HG03097 (cell line): ENCODE measurements around the gene ZNF655.
"Not testable (repeated sequence)": the region's sequence is repeated elsewhere in the genome, so short reads cannot be mapped to it uniquely, and the experiment has no call there.

Experiments
- ATAC-seq: cut with Tn5 transposase; IDR thresholded peaks from one replicate; pipeline ENCODE4 v1.9.1; 2021; ENCODE audit not compliant: unreplicated experiment, low FRiP score

ZNF655 gene

GRCh38 chr7:99559175-99559915 is 903 bp downstream of the ZNF655 start:
- no peak for ATAC-seq

GRCh38 chr7:99560834-99561736 is 2.6 kb downstream of the ZNF655 start:
- no peak for ATAC-seq

DNA sequence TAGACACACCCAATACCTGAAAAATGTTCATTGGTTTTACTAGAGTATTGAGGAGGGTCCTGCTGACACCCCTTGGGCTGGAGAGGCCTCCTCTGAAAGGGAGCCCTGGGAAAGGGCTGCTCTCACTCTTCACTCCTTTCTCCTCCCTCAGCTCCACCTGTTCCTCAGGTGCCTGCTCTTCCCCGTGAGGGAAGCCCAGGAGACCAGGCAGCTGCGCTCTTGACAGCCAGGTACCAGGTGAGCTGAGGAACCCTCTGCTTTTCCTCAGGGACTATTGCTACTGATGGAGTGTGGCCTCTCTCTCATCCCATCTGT is 3.3 kb downstream of the ZNF655 start:
- no peak for ATAC-seq

DNA sequence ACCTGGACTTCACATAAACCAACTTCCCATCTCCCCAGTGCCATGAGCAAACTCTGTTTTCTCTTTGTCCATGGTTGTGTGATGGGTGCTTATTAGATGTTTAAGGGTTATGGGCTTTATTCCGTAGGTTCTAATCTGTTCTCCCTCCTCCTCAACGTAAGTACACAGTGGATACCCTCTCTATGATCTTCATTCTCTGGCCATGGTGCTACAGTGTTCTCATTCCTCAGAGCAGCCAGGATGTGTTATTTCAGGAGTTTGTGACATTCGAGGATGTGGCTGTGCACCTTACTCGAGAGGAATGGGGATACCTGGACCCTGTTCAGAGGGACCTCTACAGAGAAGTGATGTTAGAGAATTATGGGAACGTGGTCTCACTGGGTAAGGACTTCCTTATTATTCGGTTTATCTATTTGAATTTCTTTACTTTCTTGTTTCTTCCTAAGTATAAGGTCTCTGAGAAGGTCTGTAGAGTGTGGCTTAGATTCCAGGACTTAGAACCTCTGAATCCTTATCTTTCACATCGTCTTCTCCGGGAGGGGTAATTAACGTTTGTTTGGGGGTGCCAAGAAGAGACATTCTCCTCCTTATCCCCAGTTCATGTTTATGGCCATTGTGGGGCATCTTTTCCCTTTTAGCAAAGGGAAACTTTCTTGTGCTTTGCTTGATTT is 3.8 kb downstream of the ZNF655 start:
- no peak for ATAC-seq

DNA sequence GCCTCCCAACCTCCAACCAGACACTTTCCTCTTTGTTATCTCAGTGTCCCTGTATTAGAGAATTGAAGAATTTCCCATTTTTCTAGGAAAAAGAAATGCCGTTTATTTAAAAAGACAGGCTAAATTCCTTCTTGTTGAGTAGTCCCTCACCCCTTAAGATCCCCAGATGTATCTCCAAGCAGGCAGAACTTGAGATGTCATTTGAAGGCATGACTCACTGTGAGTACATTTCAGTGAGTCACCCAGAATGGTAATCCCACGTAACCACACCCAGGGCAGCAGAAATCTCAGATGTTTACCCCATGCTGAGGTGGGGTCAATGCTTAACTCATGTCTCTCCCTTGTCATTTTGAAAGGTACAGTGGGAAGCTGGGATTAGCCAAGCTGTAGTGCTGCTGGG is 4.4 kb downstream of the ZNF655 start:
- ATAC-seq, result no peak

GRCh38 chr7:99563650-99564049 is 5.2 kb downstream of the ZNF655 start:
- no peak for ATAC-seq

- ATAC-seq, result not testable (repeated sequence)
These were observed 10.3 kb downstream of the ZNF655 start for GRCh38 chr7:99568770-99569169.

DNA sequence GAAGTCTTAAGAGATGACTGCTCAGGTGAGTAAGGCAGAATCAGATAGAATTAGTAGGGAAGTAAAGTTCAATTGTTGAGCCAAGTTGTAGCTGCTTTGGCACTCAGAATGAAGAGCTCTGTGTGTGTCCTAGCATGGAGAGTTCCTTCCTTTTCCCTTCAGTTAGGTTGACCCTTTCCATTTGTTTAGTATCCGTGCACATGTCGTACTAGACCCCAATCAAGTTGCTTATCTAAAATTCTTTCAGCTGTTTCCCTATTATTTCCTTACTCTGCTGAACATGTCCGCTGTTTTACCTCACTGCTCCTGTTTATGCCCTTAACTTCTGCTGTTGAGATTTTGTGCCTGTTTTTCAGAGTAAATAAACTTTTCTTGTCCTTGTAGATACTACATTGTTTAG is 13.3 kb downstream of the ZNF655 start:
- ATAC-seq, result no peak

DNA sequence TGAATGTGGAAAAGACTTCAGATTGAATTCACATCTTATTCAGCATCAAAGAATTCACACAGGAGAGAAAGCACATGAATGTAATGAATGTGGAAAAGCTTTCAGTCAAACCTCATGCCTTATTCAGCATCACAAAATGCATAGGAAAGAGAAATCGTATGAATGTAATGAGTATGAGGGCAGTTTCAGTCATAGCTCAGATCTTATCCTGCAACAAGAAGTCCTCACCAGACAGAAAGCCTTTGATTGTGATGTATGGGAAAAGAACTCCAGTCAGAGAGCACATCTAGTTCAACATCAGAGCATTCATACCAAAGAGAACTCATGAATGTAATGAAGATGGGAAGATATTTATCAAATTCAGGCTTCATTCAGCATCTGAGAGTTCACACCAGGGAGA is 14.8 kb downstream of the ZNF655 start:
- no peak for ATAC-seq

DNA sequence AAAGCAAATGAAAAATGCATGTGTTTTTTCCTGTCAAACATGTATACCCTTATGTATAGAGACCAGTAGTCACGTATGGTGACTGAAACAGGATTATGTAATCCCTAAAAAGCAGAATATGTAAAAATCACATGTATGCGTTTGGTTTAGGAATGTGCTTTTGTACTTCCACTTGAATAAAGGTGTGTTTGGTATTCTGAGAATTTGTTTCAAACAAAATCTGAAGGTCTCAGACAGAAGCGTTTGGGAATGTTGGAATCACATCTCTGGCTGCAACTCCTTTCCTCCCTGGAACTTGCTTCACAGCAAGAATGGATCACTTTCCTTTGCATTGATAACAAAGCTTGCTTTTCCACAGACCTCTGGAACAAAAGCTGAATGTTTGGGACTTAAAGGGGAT is 17.8 kb downstream of the ZNF655 start:
- ATAC-seq, result no peak

GRCh38 chr7:99579281-99579955 is 21.0 kb downstream of the ZNF655 start:
- no peak for ATAC-seq

DNA sequence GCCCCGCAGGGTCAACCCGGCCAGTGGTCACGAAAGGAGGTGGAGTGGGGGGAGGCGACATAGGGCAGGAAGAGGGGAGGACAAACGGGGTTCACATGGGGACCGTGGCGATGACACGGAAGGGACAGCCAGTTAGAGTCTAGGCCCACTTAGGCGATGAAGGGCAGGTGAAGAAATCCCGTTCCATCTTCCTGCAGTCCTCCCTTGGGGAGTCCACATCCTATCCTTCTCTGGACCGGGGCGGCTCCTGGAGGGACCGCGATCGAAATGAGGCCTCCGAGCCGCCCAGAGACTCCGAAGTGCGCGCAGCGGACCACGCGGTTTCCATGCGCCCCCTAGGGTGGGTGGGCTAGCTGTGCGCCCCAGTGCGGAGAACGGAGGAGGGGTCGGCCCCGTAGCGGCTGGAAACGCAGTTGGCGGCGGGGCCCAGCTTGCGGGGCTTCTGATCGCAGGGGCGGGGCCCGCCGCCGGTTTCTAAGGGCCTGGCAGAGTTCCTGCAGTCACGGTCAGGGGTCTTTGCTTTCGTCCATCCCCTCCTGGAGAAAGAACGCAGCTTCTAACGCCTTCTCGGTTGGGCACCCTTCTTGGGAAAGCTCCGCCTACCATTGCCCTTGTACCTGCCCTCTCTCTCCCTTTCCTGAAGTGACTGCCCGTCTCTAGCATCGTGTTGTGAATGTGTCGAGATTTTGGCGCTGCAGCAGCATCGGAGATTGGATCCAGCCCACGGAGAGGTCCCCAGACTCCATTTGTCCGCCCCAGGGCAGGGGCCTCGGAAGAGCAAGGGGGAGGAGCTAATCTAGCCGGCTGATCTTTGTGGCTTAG is 21.7 kb downstream of the ZNF655 start:
- no peak for ATAC-seq

- ATAC-seq, result not testable (repeated sequence)
These were observed 22.4 kb downstream of the ZNF655 start for GRCh38 chr7:99580778-99581332.

DNA sequence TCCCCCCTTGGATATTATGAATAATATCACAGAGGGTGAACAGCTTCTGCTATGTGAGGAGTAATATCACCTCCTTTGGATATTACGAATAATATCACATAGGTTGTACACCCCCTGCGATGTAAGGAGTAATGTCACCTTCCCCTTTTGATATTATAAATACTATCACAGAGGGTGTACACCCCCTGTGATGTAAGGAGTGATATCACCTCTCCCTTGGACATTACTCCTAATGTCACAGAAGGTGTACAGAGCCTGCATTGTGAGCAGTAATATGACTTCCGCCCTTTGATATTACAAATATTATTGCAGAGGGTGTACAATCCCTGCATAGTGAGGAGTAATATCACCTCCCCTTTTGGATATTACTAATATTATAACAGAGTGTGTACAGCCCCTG is 30.4 kb downstream of the ZNF655 start:
- no peak for ATAC-seq

- no peak for ATAC-seq
These were observed 36.7 kb downstream of the ZNF655 start for GRCh38 chr7:99594948-99595745.

DNA sequence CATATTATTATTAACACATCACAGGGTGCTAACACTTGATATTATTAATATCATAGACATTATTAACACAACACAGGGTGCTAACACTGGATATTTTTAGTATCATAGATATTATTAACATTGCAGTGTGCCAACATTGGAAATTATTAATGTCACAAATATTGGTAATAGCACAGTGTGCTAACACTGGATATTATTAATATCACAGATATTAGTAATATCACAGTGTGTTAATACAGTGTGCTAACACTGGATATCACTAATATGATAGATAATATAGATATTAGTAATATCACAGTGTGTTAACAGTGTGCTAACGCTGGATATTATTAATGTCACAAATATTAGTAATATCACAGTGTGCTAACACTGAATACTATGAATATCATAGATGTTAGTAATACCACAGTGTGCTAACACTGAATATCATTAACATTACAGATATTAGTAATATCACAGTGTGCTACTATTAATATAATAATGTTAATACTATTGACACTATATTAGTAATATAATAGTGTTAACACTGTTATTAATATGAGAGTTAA is 38.0 kb downstream of the ZNF655 start:
- no peak for ATAC-seq

GRCh38 chr7:99597762-99598501 is 39.5 kb downstream of the ZNF655 start, which contains the start of gene TMEM225B:
TMEM225B (plus strand) TSS chr7:99598267; CDS start chr7:99604389, 6,122 bp downstream.
- ATAC-seq, result no peak

DNA sequence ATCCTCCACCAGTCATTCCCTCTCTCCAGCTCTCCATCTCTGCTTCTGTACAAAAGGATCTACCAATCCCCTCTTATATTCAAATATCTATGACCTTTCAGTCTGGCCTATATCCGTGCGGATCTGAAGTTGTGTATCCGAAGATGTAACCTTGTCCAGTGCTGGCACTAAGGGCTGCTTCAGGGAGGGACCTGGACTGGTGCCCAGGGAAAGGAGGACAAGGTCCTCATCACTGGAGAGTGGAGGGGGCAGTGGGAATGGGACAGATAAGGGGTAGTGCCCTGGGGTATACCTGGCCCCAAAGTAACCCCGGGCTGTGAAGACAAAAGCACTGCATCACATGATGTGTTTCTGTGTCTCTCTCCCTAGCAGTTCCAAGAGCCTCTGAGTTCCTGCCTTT is 41.4 kb downstream of the ZNF655 start:
- no peak for ATAC-seq
